ENCODE data around the gene PCGF1. TPM values are rescaled to one million over a fixed set of nuclear protein-coding genes. Genes with fewer than 3 reads are reported as not detected.

PCGF1 gene
- total and polyA plus RNA-seq, 9 of the 15 experiments (the other 6 are each of a cell fraction or from before 2014, with no cell fraction given): 20.3 to 45.7 (median 29.3) TPM

- TF ChIP-seq ZNF232 (CRISPR knock-in tag; IDR thresholded peaks at IDR 0.05) (no peak), CLOCK (CRISPR knock-in tag; IDR thresholded peaks at IDR 0.05; ENCODE audit: borderline replicate concordance) (no peak), BHLHE40 (IDR thresholded peaks at IDR 0.05; ENCODE audit: low read length) (peak; percentile 99), ZNF407 (IDR thresholded peaks at IDR 0.05; ENCODE audit: low read depth) (no peak), CREM (IDR thresholded peaks at IDR 0.05; ENCODE audit: low read depth) (peak; percentile 29; the same call in 1 of the 2 replicates), ZNF609 (CRISPR knock-in tag; IDR thresholded peaks at IDR 0.05; ENCODE audit: borderline replicate concordance) (peak; percentile 36; the same call in 1 of the 2 replicates), RBM25 (IDR thresholded peaks at IDR 0.05; ENCODE audit: low read depth, low read length, severe bottlenecking) (no peak), STAT5A (IDR thresholded peaks at IDR 0.05; ENCODE audit: borderline replicate concordance, low read length) (no peak), YY1 (IDR thresholded peaks at IDR 0.05; ENCODE audit: borderline replicate concordance in 1 of 3, control insufficient read depth in 1 of 3, extremely low read depth in 1 of 3, insufficient read depth in 3 of 3, insufficient read length in 1 of 3, insufficient replicate concordance in 2 of 3, low read depth in 1 of 3, low read length in 2 of 3) (peak in 2 of 3 experiments; percentile 15 to 78)
These were observed 4.6 kb downstream of the PCGF1 start (continued) for GRCh38 chr2:74502720-74503505.

Data from K562 (cell line).